LNCAP (cell line): ENCODE measurements around the gene CDC42EP5.

ENCODE experiments used
- CTCF ChIP-seq: fragments of 450-650 bp; IDR thresholded peaks from 2 replicates; pipeline ENCODE4 v1.5.1; 2017; ENCODE audit warnings: mild to moderate bottlenecking

CDC42EP5 gene

DNA sequence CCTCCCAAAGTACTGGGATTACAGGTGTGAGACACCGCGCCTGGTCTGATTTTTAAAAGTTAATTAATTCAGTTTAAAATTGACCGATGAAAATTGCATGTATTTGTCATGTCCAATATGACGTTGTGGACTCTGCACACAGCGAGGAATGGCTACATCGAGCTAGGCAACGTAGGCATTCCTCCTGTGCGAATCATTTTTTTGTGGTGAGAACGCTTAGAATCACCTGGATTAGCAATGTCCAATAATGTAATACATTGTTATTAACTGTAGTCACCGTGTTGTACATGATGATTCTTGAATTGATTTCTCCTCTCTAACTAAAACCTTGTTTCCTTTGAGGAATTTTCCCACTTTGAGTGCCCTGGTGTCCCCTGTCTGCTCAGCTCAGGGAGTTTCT lies 33.0 kb upstream of the CDC42EP5 start:
- TF ChIP-seq CTCF = no peak

DNA sequence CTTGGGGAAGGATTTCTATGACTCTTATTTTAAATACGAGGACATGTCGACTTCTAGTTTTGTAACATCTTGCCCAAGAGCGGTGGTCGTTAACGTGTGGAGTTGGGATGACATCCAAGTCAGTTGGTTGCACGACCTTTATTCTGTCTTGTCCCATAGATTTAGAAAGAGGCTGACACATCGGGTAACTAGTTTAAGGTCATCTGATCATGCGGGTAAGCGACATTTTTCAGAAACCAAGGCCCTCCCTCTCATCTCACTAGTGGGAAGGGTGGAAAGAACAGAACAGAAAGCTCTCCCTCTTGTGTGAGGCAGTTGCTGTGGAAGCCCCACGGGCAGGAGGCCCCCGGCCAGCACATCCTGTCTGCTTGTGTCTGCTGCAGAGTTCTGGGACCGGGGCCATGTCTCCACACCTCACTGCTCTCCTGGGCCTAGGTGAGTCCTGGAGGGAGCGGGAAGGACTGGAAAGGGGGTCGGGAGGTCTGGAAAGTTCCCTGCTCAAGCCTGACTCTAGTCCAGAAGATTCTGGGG lies 29.5 kb upstream of the CDC42EP5 start, which contains the start of gene LAIR2:
LAIR2 (plus strand) TSS at position 314 of the 531 bp plus-strand sequence; CDS start at position 402, 88 bp downstream.
- no peak for TF ChIP-seq CTCF

GRCh38 chr19:54493967-54494585 lies 21.0 kb upstream of the CDC42EP5 start:
- TF ChIP-seq CTCF = no peak

DNA sequence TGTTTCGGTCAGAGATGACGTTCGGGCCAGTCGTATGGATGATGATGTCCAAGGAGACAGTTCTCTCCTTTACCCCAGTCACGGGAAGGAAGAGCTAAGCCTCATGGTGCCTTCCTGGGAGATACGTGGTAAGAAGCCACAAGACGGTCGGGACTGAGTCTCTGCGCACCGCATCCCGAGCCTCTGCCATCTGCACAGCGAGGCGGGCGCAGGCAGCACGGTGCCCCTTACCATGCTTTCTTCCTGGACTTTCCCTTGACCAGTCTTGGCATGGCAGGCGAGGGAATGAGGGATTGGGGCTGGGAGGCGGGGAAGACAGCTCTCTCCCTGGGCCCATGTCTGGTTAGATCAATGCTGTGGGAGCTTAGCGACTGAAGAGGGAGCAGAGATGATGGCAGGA lies 19.5 kb upstream of the CDC42EP5 start:
- no peak for TF ChIP-seq CTCF

DNA sequence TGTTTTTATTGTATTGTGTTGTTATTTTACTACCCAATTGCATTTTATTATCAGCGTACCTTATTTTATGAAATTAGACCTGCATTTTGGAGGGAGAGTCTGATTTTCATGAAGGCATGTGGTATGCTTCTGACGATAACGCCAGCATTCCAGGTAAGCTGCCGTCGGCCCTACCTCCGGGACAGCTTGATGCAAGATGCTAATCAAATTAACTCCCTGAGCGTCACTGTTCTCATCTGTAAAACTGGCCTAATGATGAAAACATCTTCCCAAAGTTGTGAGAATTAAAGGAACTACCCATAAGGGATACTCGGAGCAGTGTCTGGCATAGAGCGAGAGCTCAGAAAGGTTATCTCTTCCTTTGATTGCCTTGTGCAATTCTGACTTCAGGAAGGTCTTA lies 16.7 kb upstream of the CDC42EP5 start:
- TF ChIP-seq CTCF = no peak

DNA sequence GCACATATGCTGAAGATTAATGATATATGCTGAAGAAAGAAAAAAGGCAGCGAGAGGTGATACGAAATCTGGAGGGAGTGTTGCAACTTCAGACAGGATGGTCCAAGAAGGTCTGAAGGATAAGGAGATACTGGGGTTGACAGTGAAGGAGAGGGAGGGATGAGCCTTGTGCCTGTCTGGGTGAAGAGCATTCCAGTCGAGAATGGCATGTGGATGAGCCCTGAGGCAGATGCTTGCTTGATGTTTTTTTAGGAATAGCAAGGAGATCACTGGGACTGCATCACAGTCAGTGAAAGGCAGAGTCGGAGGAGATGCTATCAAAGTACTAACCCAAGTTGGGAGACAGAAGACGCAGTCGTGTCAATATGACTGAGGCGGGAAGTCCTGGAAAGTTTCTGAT lies 16.2 kb upstream of the CDC42EP5 start:
- no peak for TF ChIP-seq CTCF

DNA sequence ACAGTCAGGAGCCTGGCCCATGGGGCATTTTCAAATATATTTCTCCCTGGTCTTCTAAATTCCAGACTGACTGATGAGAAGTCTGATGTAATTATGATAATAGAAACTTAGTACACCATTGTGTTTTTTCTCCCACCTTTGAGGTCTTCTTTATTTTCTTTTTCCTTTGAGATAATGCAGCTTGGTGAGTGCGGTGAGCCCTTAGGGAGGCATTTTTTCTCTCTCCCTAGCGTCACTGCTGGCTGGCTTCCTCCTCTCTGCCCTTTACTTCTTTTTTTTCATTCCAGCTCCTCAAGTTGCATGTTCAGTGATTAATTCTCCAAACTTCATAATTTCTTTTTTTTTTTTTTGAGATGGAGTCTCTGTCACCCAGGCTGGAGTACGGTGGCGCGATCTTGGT lies 12.8 kb upstream of the CDC42EP5 start:
- no peak for TF ChIP-seq CTCF

DNA sequence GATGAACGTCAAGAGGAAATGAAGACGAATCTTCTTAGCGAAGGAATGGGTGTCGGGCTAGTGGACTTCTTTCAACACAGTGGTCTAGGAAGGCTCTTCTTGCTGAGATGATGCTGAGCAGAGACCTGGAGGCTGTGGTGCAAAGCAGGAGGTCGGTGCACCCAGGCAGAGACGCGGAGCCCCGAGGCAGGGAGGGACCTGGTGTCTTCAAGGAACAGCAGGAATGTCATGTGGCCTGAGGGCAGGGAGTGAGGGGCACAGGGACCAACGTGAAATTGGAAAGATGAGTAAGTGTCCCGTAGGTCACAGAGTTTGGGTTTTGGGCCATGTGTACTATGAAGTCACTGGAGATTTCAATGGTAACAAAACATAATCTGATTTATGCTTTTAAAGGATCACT lies 11.4 kb upstream of the CDC42EP5 start:
- TF ChIP-seq CTCF = no peak
